Retinal pigment epithelial cell (primary cell): Measurements from ENCODE around the gene STAP1.
"Not testable (repeated sequence)": the region's sequence is repeated elsewhere in the genome, so short reads cannot be mapped to it uniquely, and the experiment has no call there.

Experiments used
- DNase-seq: peaks from one replicate; pipeline ENCODE4 v3.0.0-alpha.2; 2010; ENCODE audit warnings: low read depth
- H3K4me3 ChIP-seq: 2 replicates; pipeline ENCODE4 v1.5.1; 2011; ENCODE audit warnings: mild to moderate bottlenecking, low read length, control low read depth, moderate library complexity
- TF ChIP-seq, protein P1 (sequence below): conservative IDR thresholded peaks from 2 replicates; pipeline ENCODE4 v1.5.1; 2011; ENCODE audit warnings: low read depth, low read length, control low read depth, inconsistent platforms

STAP1 gene

DNA sequence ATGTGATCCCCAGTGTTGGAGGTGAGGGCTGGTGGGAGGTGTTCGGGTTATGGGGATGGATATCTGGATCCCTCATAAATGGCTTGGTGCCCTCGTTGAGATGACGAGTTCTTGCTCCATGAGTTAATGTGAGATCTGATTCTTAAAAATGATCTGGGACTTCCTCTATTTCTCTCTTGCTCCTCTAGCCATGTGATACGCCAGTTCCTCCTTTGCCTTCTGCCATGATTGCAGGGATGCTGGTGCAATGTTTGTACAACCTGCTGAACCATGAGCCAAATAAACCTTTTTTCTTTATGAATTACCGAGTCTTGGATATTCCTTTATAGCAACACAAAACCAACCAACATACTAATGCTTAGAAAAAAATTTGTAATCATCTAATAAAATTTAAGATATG lies 56.6 kb downstream of the STAP1 start:
- no peak for DNase-seq
- TF ChIP-seq, protein P1, sequence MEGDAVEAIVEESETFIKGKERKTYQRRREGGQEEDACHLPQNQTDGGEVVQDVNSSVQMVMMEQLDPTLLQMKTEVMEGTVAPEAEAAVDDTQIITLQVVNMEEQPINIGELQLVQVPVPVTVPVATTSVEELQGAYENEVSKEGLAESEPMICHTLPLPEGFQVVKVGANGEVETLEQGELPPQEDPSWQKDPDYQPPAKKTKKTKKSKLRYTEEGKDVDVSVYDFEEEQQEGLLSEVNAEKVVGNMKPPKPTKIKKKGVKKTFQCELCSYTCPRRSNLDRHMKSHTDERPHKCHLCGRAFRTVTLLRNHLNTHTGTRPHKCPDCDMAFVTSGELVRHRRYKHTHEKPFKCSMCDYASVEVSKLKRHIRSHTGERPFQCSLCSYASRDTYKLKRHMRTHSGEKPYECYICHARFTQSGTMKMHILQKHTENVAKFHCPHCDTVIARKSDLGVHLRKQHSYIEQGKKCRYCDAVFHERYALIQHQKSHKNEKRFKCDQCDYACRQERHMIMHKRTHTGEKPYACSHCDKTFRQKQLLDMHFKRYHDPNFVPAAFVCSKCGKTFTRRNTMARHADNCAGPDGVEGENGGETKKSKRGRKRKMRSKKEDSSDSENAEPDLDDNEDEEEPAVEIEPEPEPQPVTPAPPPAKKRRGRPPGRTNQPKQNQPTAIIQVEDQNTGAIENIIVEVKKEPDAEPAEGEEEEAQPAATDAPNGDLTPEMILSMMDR: no peak
- no peak overlapping the region for H3K4me3 ChIP-seq

DNA sequence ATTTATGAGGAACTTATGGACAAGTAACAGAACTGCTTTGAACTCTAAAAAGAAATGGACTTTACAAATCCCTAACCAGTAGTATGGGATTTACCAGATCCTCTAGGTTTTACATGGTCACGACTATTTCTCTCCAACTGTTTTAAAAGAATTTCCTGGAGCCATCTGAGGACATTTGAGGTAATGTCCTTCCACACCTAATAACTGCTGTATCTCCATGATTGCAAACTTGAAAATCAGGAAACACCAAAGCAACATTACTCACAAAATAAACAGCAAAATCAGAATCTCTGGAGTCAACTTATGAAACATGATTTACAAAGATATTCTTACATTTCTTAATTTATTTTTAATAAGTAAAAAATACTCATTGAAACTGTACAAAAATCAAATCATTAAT lies 58.0 kb downstream of the STAP1 start:
- no peak overlapping the region for H3K4me3 ChIP-seq
- DNase-seq: no peak
- TF ChIP-seq, protein P1: no peak

DNA sequence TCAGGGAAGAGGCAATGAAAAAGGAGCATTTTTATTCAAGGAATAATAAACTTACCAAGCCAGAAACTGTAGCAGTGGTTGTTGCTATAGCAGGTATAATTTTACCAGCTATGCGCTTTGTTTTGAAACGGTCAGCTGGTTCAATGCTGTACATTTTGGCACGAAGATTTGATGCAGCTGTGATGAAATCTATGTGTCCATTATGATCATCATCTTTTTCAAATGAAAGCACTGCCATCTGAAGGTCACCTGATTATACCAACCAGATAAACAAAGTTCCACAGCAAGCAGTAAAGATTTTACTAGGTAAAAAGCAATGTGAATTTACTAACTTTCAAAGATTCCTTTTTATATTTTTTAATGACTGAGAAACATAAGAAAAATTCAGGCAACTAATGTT lies 66.4 kb downstream of the STAP1 start:
- H3K4me3 ChIP-seq: no peak overlapping the region
- DNase-seq: no peak
- TF ChIP-seq, protein P1: no peak

DNA sequence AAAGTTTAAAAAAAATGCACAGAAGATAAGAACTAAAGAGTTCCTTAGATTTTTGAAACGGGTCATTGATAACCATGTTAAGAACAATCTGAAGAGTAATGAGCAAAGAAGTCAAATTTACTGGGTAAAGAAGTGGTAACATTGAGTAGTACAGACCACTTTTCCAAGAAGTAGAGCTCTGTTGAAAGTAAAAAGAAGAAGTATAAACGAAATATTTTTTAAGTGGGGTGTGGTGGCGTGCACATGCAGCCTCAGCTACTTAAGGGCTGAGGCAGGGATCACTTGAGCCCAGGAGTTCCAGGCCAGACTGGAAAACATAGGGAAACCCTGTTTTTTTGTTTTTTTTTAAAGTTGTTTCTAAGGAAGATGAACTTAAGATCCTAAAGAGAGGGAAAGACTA lies 74.0 kb downstream of the STAP1 start:
- TF ChIP-seq, protein P1: no peak
- H3K4me3 ChIP-seq: no peak overlapping the region
- DNase-seq: no peak

DNA sequence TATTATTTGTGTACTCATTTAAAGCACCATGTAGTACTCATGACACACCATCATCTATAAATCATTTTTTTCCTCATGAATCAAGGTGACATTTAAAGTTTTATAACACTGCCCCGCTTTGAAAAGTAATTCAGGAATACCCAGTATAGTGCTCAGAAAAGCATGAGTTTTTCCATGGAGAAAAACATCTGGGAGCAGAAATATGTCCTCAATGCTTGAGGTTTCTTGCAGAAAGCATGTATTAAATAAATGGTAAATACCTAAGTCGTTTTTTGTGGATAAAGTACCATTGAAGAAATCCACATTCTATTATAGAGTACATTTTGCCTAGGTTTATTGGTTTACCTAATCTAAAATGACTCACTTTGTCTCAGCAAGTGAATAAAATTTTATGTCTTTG lies 76.2 kb downstream of the STAP1 start:
- no peak for DNase-seq
- no peak overlapping the region for H3K4me3 ChIP-seq
- TF ChIP-seq, protein P1: no peak

DNA sequence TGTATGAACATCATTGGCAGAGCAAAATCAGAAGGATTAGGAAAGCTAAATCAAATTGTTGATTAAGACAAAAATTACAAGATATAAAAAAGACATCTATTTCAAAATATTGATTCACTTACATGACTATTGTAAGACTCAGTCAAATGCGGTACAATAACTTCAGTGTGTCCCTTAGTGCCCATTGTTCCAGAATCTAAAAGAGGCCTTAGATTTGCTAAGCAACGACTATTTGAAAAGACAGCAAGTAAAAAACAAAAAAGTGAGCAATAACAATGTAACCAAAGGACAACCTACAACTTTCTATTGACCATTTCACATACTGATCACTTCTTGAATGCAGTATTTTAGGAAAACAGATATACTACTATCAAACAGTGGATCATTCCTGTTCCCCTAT lies 76.8 kb downstream of the STAP1 start:
- no peak for DNase-seq
- TF ChIP-seq, protein P1: no peak
- no peak overlapping the region for H3K4me3 ChIP-seq

DNA sequence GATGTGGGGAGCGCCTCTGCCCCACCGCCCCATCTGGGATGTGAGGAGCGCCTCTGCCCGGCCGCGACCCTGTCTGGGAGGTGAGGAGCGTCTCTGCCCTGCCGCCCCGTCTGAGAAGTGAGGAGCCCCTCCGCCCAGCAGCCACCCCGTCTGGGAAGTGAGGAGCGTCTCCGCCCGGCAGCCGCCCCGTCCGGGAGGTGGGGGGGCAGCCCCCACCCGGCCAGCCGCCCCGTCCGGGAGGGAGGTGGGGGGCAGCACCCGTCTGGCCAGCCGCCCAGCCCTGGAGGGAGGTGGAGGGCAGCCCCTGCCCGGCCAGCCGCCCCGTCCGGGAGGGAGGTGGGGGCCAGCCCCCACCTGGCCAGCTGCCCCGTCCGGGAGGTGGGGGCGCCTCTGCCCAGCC lies 78.5 kb downstream of the STAP1 start:
- not testable (repeated sequence) for DNase-seq, H3K4me3 ChIP-seq

DNA sequence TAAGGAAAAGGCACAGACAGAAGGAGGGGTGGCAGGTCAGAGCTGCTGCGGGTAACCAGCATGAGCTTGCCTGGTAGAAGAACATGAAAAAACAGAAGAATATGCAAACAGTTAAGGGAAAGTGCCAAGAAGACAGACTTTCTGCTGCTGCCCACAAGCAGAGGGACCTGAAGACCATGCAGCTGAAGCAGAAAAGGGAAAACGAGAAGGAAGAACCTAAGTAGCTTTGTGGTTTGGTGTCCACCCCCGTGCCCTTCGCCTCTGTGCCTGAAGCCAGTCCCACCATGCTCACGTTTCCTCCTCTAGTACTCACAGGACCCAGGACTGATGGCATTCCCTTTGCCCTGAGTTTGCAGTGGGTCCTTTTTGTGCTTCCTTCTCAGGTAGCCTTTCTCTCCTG lies 79.6 kb downstream of the STAP1 start:
- TF ChIP-seq, protein P1: no peak
- no peak overlapping the region for H3K4me3 ChIP-seq
- no peak for DNase-seq
